Fibroblast of lung (primary cell): ENCODE data around the gene MRPS6. TPM values are rescaled to one million over a fixed set of nuclear protein-coding genes. Genes with fewer than 3 reads are reported as not detected.

Experiments
- DNase-seq, 2 donors: peaks; one replicate each; pipeline versions ENCODE4 v3.0.0 to v3.0.0-alpha.2; 2010; ENCODE audit warnings: low read depth in 2 of 2
- H2AFZ ChIP-seq: 2 replicates; pipeline ENCODE4 v1.5.1; 2012; ENCODE audit warnings: low read length, control low read depth, inconsistent platforms
- H3K27ac ChIP-seq: 2 replicates; pipeline ENCODE4 v1.5.1; 2011; ENCODE audit warnings: low read length, control low read depth; ENCODE audit not compliant: insufficient read depth
- H3K27me3 ChIP-seq: 2 replicates; pipeline ENCODE4 v1.5.1; 2011; ENCODE audit warnings: mild to moderate bottlenecking, low read length; ENCODE audit not compliant: control insufficient read depth, insufficient read depth
- H3K36me3 ChIP-seq: 2 replicates; pipeline ENCODE4 v1.5.1; 2011; ENCODE audit warnings: low read length; ENCODE audit not compliant: control insufficient read depth, insufficient read depth
- H3K4me1 ChIP-seq: 2 replicates; pipeline ENCODE4 v1.5.1; 2011; ENCODE audit warnings: low read length; ENCODE audit not compliant: control insufficient read depth, insufficient read depth; ENCODE audit errors: extremely low read depth
- H3K4me2 ChIP-seq: 2 replicates; pipeline ENCODE4 v1.5.1; 2011; ENCODE audit warnings: low read length, control low read depth; ENCODE audit not compliant: insufficient read depth; ENCODE audit errors: extremely low read depth
- H3K4me3 ChIP-seq, 4 experiments: fragments of 200-600 bp in 1 of 4; sonication (generic) in 1 of 4; replicated peaks in 1 of 4; 2 replicates each; pipeline ENCODE4 v1.5.1; 2011 to 2016; ENCODE audit warnings: low read length in 4 of 4, low read depth in 3 of 4, mild to moderate bottlenecking in 3 of 4, control low read depth in 2 of 4, inconsistent platforms in 1 of 4, mixed read lengths in 1 of 4; ENCODE audit not compliant: insufficient read depth in 1 of 4; ENCODE audit errors: control extremely low read depth in 1 of 4
- H3K79me2 ChIP-seq: 2 replicates; pipeline ENCODE4 v1.5.1; 2012; ENCODE audit warnings: mild to moderate bottlenecking, low read length, inconsistent platforms; ENCODE audit not compliant: control insufficient read depth, insufficient read depth
- H3K9ac ChIP-seq: 2 replicates; pipeline ENCODE4 v1.5.1; 2011; ENCODE audit warnings: mild to moderate bottlenecking, low read length, control low read depth; ENCODE audit not compliant: insufficient read depth
- H3K9me3 ChIP-seq: 2 replicates; pipeline ENCODE4 v1.5.1; 2012; ENCODE audit warnings: low read depth, low read length; ENCODE audit not compliant: control insufficient read depth, insufficient read depth
- H4K20me1 ChIP-seq: 2 replicates; pipeline ENCODE4 v1.5.1; 2011; ENCODE audit warnings: low read length; ENCODE audit not compliant: control insufficient read depth, insufficient read depth; ENCODE audit errors: extremely low read depth
- EZH2 ChIP-seq: IDR thresholded peaks from 2 replicates; pipeline ENCODE4 v1.5.1; 2012; ENCODE audit warnings: low read length, control low read depth, mild to moderate bottlenecking; ENCODE audit errors: missing control alignments
- polyA plus RNA-seq, 2 donors: library from polyadenylated mRNA; depleted of rRNA in 1 of 2; stranded (reverse) in 1 of 2; unstranded in 1 of 2; fragments of >200 nt; gene quantifications; 2 replicates each; pipeline ENCODE4 v1.2.1, GENCODE V29; 2011 to 2012; ENCODE audit warnings: missing spikeins in 1 of 2
- total RNA-seq: library from RNA; depleted of rRNA; stranded (reverse); fragments of >200 nt; gene quantifications from 2 replicates; pipeline ENCODE4 v1.2.1, GENCODE V29; 2014
- TF ChIP-seq, protein P1 (sequence below), 2 donors: IDR thresholded peaks in 1 of 2; conservative IDR thresholded peaks in 1 of 2; 1 replicate in 1 of 2; 2 replicates in 1 of 2; pipeline ENCODE4 v1.5.1; 2011 to 2012; ENCODE audit warnings: low read length in 2 of 2, control low read depth in 1 of 2, inconsistent platforms in 1 of 2, low read depth in 1 of 2, mild to moderate bottlenecking in 1 of 2

MRPS6 gene
- total and polyA plus RNA-seq, 2 donors (not counting 1 experiment from before 2014, with no cell fraction given) = 20.0 to 45.6 TPM

DNA sequence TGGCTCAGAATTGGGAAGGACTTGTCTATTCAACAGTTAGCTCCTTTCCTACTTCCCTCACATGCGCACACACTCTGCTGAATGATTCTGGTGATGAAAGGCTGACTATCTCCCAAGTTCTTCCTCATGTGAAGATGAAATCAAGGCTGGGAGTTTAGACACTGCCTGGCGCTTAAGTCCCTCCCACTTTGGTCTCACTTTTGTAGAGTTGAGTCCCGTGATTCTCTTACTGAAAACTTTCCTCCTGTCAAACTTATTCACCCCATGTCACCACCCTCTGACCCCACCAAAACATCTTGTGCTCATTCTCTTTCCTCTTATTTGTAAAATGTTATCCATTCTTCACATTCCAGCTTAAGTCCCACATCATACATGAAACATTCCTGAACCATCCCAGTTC, 8.4 kb upstream of the MRPS6 start:
- Histone ChIP-seq H3K27ac (no peak overlapping the region), H3K4me1 (no peaks in the 10 kb centered on the region), H3K79me2 (no peaks in the 10 kb centered on the region), H4K20me1 (no peaks in the 10 kb centered on the region), H3K27me3 (no peaks in the 10 kb centered on the region), H3K9me3 (no peaks in the 10 kb centered on the region), H3K36me3 (no peaks in the 10 kb centered on the region), H3K9ac (no peak overlapping the region), H3K4me2 (no peak overlapping the region), H3K4me3 (no peak overlapping the region), H2AFZ (no peak overlapping the region)
- no peak for TF ChIP-seq EZH2
- TF ChIP-seq, protein P1, sequence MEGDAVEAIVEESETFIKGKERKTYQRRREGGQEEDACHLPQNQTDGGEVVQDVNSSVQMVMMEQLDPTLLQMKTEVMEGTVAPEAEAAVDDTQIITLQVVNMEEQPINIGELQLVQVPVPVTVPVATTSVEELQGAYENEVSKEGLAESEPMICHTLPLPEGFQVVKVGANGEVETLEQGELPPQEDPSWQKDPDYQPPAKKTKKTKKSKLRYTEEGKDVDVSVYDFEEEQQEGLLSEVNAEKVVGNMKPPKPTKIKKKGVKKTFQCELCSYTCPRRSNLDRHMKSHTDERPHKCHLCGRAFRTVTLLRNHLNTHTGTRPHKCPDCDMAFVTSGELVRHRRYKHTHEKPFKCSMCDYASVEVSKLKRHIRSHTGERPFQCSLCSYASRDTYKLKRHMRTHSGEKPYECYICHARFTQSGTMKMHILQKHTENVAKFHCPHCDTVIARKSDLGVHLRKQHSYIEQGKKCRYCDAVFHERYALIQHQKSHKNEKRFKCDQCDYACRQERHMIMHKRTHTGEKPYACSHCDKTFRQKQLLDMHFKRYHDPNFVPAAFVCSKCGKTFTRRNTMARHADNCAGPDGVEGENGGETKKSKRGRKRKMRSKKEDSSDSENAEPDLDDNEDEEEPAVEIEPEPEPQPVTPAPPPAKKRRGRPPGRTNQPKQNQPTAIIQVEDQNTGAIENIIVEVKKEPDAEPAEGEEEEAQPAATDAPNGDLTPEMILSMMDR (conservative IDR thresholded peaks at IDR 0.05 in 1 of 2, IDR thresholded peaks at IDR 0.05 in 1 of 2; ENCODE audit: low read depth in 1 of 2, low read length in 2 of 2) = no peak
- peak in 1 of 2 donors; percentile 14 for DNase-seq

DNA sequence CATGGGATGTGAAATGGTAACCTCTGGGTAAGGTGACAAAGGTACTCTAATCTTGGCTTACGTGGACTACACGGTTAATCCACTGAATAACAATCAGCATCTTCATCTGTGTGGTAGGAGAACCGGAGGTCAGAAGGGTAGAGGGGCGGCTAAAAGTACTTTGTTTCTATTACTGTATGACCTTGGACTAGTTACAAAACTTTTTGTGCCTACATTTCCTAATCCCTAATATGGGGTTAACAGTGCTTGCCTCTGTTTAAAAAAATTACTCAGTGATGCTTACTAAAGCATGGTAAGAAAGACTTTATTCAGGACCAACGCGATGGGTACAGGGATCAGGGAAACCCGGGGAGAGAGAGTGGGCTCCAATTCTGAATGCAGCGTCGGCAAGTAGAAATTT, 1.7 kb upstream of the MRPS6 start:
- H3K9me3 ChIP-seq = no peaks in the 10 kb centered on the region
- H3K9ac ChIP-seq = no peak overlapping the region
- no peaks in the 10 kb centered on the region for H4K20me1 ChIP-seq
- H3K27ac ChIP-seq = no peak overlapping the region
- peaks cover 21% of the 10 kb centered on the region for H3K79me2 ChIP-seq
- no peaks in the 10 kb centered on the region for H3K4me1 ChIP-seq
- TF ChIP-seq, protein P1 (conservative IDR thresholded peaks at IDR 0.05 in 1 of 2, IDR thresholded peaks at IDR 0.05 in 1 of 2; ENCODE audit: low read depth in 1 of 2, low read length in 2 of 2) = no peak
- no peak for TF ChIP-seq EZH2
- no peak overlapping the region for H3K4me2 ChIP-seq
- DNase-seq = no peak
- no peak overlapping the region for H3K4me3 ChIP-seq
- no peaks in the 10 kb centered on the region for H3K27me3 ChIP-seq
- no peaks in the 10 kb centered on the region for H3K36me3 ChIP-seq
- H2AFZ ChIP-seq = no peak overlapping the region

DNA sequence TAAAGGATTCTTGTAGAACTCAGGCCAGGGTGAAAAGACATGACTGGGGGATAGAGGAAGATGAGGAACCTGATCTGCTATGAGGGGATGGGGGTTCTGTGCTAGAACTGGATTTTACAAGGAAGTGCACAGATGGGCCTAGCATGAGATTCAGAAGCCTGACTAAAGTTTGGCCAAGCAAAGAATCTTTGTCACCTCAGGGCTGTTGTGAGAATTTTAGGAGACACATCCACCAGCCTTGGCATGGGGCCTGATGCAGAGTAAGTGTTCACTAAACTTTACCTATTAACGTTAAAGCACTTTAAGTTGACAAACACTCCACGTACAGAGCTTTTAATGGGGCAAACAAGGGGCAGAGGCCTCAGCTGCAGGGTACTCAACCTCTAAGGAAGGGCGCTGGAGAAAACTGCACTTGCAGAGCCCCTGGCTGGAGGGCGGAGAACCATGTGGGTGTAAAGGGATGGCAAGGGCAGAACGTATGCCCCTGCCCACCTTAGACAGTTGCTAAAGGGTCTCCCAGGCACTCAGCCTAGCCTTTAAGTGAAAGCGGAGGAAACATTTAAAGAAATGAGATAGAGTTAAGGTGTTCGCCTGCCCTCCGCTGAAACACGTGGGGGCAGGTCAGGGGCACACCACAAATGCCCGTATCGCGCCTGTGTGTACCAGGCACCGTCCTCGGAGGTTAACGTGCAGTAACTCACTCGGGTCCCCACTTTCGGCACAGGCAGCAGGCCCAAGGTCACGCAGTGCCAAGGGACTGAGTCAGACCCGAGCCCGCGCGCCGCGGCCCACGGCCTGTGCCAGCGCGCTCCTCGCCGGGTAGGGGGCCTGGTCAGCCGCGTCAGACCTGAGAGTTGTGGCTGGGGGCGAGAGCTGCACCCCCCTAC, 990 bp upstream of the MRPS6 start:
- no peaks in the 10 kb centered on the region for H3K27me3 ChIP-seq
- DNase-seq = peak in 1 of 2 donors; percentile 42

More for the DNA sequence above, 990 bp upstream of the MRPS6 start:
- H3K4me3 ChIP-seq = peak overlapping the region; percentile 20 to 60 (median 28)
- no peaks in the 10 kb centered on the region for H3K9me3 ChIP-seq
- no peak for TF ChIP-seq EZH2
- TF ChIP-seq, protein P1 (conservative IDR thresholded peaks at IDR 0.05 in 1 of 2, IDR thresholded peaks at IDR 0.05 in 1 of 2; ENCODE audit: low read depth in 1 of 2, low read length in 2 of 2) = no peak
- H3K4me2 ChIP-seq = peak overlapping the region; percentile 63
- peak overlapping the region; percentile 18 for H3K9ac ChIP-seq
- H2AFZ ChIP-seq = peak overlapping the region; percentile 63
- H4K20me1 ChIP-seq = no peaks in the 10 kb centered on the region
- H3K4me1 ChIP-seq = no peaks in the 10 kb centered on the region
- H3K79me2 ChIP-seq = peaks cover 26% of the 10 kb centered on the region
- no peak overlapping the region for H3K27ac ChIP-seq
- H3K36me3 ChIP-seq = no peaks in the 10 kb centered on the region
